GM12878 (cell line): ENCODE results near the gene AZU1. TPM values are rescaled to one million over a fixed set of nuclear protein-coding genes. Genes with fewer than 3 reads are reported as not detected.

Source experiments
- ATAC-seq: fragments of 200-7000 bp; cut with Tn5 transposase; 3 replicates; pipeline ENCODE4 v1.9.1; 2020; ENCODE audit warnings: mild to moderate bottlenecking, moderate library complexity
- BruUV-seq: library from RNA; stranded (reverse); fragments of 400-500 nt; replicated peaks from 2 replicates; lab custom pipeline; 2021; lab: Mats Ljungman, UMichigan
- CTCF ChIA-PET: fragments of 300-600 bp; sonication (Branson Sonifier 250); formaldehyde crosslinking; extraction: SDS; loops from one replicate; lab custom pipeline; 2021; ENCODE audit warnings: inconsistent platforms; lab: Yijun Ruan, JAX
- POLR2A ChIA-PET: fragments of 350-600 bp; formaldehyde crosslinking; extraction: SDS; loops from one replicate; lab custom pipeline; 2021; ENCODE audit warnings: inconsistent platforms; lab: Charles Lee
- RAD21 ChIA-PET: fragments of 300-600 bp; sonication (Branson Sonifier 250); formaldehyde crosslinking; loops from one replicate; lab custom pipeline; 2023; ENCODE audit warnings: antibody characterized with exemption; ENCODE audit not compliant: unreplicated experiment; lab: Charles Lee
- SMC1A ChIA-PET: fragments of 300-600 bp; sonication (Branson Sonifier 250); formaldehyde crosslinking; loops from one replicate; lab custom pipeline; 2023; ENCODE audit not compliant: unreplicated experiment, uncharacterized antibody; lab: Charles Lee
- DNase-seq: peaks from one replicate; pipeline ENCODE4 v3.0.0-alpha.2; 2011; ENCODE audit warnings: low read depth, low spot score
- FAIRE-seq: peaks from 3 replicates; lab custom pipeline; 2011; peaks lifted over from hg19 to GRCh38; lab: Jason Lieb, UNC
- H2AFZ ChIP-seq: 2 replicates; pipeline ENCODE4 v1.6.0; 2011; ENCODE audit warnings: low read depth, low read length, control low read depth; ENCODE audit not compliant: control insufficient read depth
- H3K27ac ChIP-seq: 2 replicates; pipeline ENCODE4 v1.5.1; 2011; ENCODE audit warnings: control low read depth; ENCODE audit not compliant: control insufficient read depth, insufficient read depth
- H3K27me3 ChIP-seq, 2 experiments: replicated peaks in 1 of 2; 2 replicates each; pipeline versions ENCODE4 v1.6.0 to v1.6.1; 2011; ENCODE audit warnings: low read length in 1 of 2; ENCODE audit not compliant: control insufficient read depth in 2 of 2, insufficient read depth in 2 of 2
- H3K36me3 ChIP-seq, 2 experiments: 2 replicates each; pipeline ENCODE4 v1.5.1; 2011; ENCODE audit warnings: low read length in 1 of 2; ENCODE audit not compliant: control insufficient read depth in 2 of 2, insufficient read depth in 2 of 2
- H3K4me1 ChIP-seq: 2 replicates; pipeline ENCODE4 v1.6.1; 2011; ENCODE audit warnings: mild to moderate bottlenecking, low read length, moderate library complexity, mixed read lengths; ENCODE audit not compliant: control insufficient read depth, insufficient read depth
- H3K4me2 ChIP-seq: 2 replicates; pipeline ENCODE4 v1.6.0; 2011; ENCODE audit warnings: control low read depth; ENCODE audit not compliant: control insufficient read depth, insufficient read depth
- H3K4me3 ChIP-seq: fragments of 200-600 bp; sonication (generic); 2 replicates; pipeline ENCODE4 v1.5.1; 2016
- H3K79me2 ChIP-seq: 2 replicates; pipeline ENCODE4 v1.6.0; 2011; ENCODE audit warnings: low read length; ENCODE audit not compliant: control insufficient read depth, insufficient read depth
- H3K9ac ChIP-seq: 2 replicates; pipeline ENCODE4 v1.8.0; 2011; ENCODE audit warnings: low read length, control low read depth, mixed read lengths; ENCODE audit not compliant: control insufficient read depth, insufficient read depth
- H3K9me3 ChIP-seq: replicated peaks from 3 replicates; pipeline ENCODE4 v1.5.1; 2011; ENCODE audit warnings: mild to moderate bottlenecking, low read length; ENCODE audit not compliant: control insufficient read depth, insufficient read depth
- H4K20me1 ChIP-seq: 2 replicates; pipeline ENCODE4 v1.6.0; 2011; ENCODE audit not compliant: control insufficient read depth, insufficient read depth
- BMI1 ChIP-seq: fragments of 450-650 bp; IDR thresholded peaks from 2 replicates; pipeline ENCODE4 v1.6.1; 2016; ENCODE audit warnings: mild to moderate bottlenecking, moderate library complexity, borderline replicate concordance
- CHD1 ChIP-seq: IDR thresholded peaks from 2 replicates; pipeline ENCODE4 v1.6.1; 2012; ENCODE audit warnings: low read depth, low read length, improper control_type of control experiment
- CREB1 ChIP-seq: IDR thresholded peaks from 2 replicates; pipeline ENCODE4 v1.6.1; 2012; ENCODE audit warnings: low read depth, mild to moderate bottlenecking, inconsistent platforms
- NBN ChIP-seq: fragments of 450-650 bp; IDR thresholded peaks from 2 replicates; pipeline ENCODE4 v1.6.1; 2016
- SP1 ChIP-seq: IDR thresholded peaks from one replicate; pipeline ENCODE4 v1.6.1; 2011; ENCODE audit warnings: low read depth, low read length
- SREBF1 ChIP-seq: IDR thresholded peaks from 2 replicates; pipeline ENCODE4 v1.6.1; 2012; ENCODE audit warnings: mild to moderate bottlenecking, low read length
- SREBF2 ChIP-seq: IDR thresholded peaks from 2 replicates; pipeline ENCODE4 v1.6.1; 2012; ENCODE audit warnings: mild to moderate bottlenecking, low read length
- SUZ12 ChIP-seq: fragments of 200-600 bp; sonication (generic); IDR thresholded peaks from one replicate; pipeline ENCODE4 v1.6.1; 2018; ENCODE audit warnings: antibody characterized with exemption, mild to moderate bottlenecking; ENCODE audit not compliant: unreplicated experiment
- WGBS: methylation state at CpG from one replicate; pipeline ENCODE4 v1.1.6; 2016; ENCODE audit warnings: low lambda C conversion rate; ENCODE audit not compliant: insufficient replicate concordance, insufficient coverage; ENCODE audit errors: missing lambda C conversion rate; 5-methylcytosine and 5-hydroxymethylcytosine counted together
- in situ Hi-C: fragments of 300-500 bp; cut with MboI; formaldehyde crosslinking; loops from 9 replicates; pipeline ENCODE4 v1.14.3; 2018; ENCODE audit warnings: mixed read lengths
- intact Hi-C: fragments of 100-400 bp; cut with micrococcal nuclease; formaldehyde crosslinking; loops from one replicate; pipeline ENCODE4 v1.14.2; 2022; ENCODE audit not compliant: unreplicated experiment
- polyA plus RNA-seq, 11 experiments: library from polyadenylated mRNA; depleted of rRNA in 4 of 11; unstranded in 6 of 11; stranded (reverse) in 5 of 11; fragments of >200 nt; fragmentation: Nextera tagmentation in 4 of 11; fragmentation: Illumina TruSeq in 1 of 11; extraction: Ambion mirVana in 4 of 11; extraction: Trizol in 1 of 11; gene quantifications; 1 replicate in 1 of 11; 2 replicates in 10 of 11; pipeline versions ENCODE4 v1.2.1 to v1.2.3, GENCODE V29; 2011 to 2016; ENCODE audit warnings: inconsistent platforms in 2 of 11, missing spikeins in 2 of 11, low read depth in 1 of 11
- total RNA-seq, 4 experiments: library from RNA; depleted of rRNA in 3 of 4; stranded (reverse); fragments of >200 nt in 3 of 4; fragmentation: Illumina TruSeq in 1 of 4; extraction: Trizol in 1 of 4; gene quantifications; 2 replicates each; pipeline versions ENCODE4 v1.2.1 to v1.2.3, GENCODE V29; 2013 to 2021
- TF ChIP-seq, protein P1 (sequence below): fragments of 450-650 bp; IDR thresholded peaks from 2 replicates; pipeline ENCODE4 v1.6.1; 2017; ENCODE audit warnings: low read depth, mild to moderate bottlenecking, moderate library complexity

AZU1 gene
- total and polyA plus RNA-seq, 10 of the 15 experiments (the other 5 are each of a cell fraction or from before 2014, with no cell fraction given), result not detected

DNA sequence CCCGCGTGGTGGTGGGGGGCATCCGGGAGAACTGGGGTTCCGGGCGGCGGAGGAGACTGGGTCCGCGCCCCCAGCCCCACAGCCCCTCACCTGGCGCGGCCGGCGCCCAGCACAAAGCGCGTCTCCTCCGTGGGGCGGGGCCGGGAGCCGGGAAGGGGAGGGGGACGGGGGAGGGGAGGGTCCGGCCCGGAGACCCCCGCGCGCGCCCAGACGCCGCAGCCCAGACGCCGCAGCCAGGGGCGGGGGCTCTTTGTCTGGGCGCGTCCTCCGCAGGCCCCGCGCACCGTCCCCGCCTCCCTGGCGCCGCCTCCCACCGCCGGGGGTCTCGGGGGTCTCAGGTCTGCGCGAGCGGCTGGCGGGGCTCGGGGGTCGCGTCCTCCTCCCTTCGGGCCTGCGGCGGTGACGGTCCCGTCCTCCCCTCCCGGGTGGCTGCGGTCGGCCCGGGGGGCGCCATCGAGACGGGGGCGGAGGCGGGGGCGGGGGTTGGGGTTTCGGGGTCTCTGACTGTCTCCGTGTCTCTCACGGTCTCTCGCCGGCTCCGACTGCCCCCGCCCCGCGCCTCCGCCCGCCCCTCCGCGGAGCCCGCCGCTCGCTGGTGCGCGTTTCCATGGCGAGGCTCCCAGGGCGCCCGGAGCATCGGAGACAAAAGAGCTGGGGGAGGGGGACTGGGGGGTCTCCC is 5.7 kb upstream of the AZU1 start, which contains the start of gene PLPPR3:
PLPPR3 (minus strand) TSS at position 131 of the 679 bp plus-strand sequence. CDS start 396 bp downstream, outside the sequence.
- BruUV-seq, result no TSS peak
- no peaks in the 10 kb centered on the region for H3K36me3 ChIP-seq
- in situ Hi-C loops, result no loop called here
- H4K20me1 ChIP-seq, result no peaks in the 10 kb centered on the region
- RAD21 ChIA-PET, result no interaction called here
- TF ChIP-seq CHD1 (no peak), SP1 (no peak), NBN (no peak), SREBF2 (no peak), SREBF1 (no peak), CREB1 (no peak), SUZ12 (no peak), BMI1 (no peak)
- TF ChIP-seq, protein P1, sequence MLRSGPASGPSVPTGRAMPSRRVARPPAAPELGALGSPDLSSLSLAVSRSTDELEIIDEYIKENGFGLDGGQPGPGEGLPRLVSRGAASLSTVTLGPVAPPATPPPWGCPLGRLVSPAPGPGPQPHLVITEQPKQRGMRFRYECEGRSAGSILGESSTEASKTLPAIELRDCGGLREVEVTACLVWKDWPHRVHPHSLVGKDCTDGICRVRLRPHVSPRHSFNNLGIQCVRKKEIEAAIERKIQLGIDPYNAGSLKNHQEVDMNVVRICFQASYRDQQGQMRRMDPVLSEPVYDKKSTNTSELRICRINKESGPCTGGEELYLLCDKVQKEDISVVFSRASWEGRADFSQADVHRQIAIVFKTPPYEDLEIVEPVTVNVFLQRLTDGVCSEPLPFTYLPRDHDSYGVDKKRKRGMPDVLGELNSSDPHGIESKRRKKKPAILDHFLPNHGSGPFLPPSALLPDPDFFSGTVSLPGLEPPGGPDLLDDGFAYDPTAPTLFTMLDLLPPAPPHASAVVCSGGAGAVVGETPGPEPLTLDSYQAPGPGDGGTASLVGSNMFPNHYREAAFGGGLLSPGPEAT, result no peak
- no peak within 1 kb of the TSS for H3K9ac ChIP-seq
- no peaks in the 10 kb centered on the region for H3K79me2 ChIP-seq
- no peaks in the 10 kb centered on the region for H3K9me3 ChIP-seq
- POLR2A ChIA-PET, result no interaction called here
- ATAC-seq (no peak), FAIRE-seq (no peak), DNase-seq (no peak)
- H3K4me2 ChIP-seq, result no peak within 1 kb of the TSS
- CTCF ChIA-PET, result no interaction called here
- no peak within 1 kb of the TSS for H2AFZ ChIP-seq
- 12% methylated on average over 25 of the region's 86 CpGs for WGBS
- H3K27ac ChIP-seq, result no peak within 1 kb of the TSS
- intact Hi-C loops, result no loop called here
- H3K4me1 ChIP-seq, result no peaks in the 10 kb centered on the region
- no peaks in the 10 kb centered on the region for H3K27me3 ChIP-seq
- SMC1A ChIA-PET, result no interaction called here
- H3K4me3 ChIP-seq, result no peak within 1 kb of the TSS
